Thyroid gland (tissue), 4 donors: ENCODE results near the gene KCNA4. TPM values are rescaled to one million over a fixed set of nuclear protein-coding genes. Genes with fewer than 3 reads are reported as not detected.

Experiments
- DNase-seq, 2 donors: peaks; one replicate each; pipeline ENCODE4 v3.0.0-alpha.2; 2019
- H3K27ac ChIP-seq, 3 donors: fragments of 200-600 bp; sonication (generic); 1 replicate in 2 of 3; 2 replicates in 1 of 3; pipeline ENCODE4 v1.5.1; 2016 to 2019; ENCODE audit warnings: mild to moderate bottlenecking in 1 of 3, moderate library complexity in 1 of 3
- H3K27me3 ChIP-seq: fragments of 200-600 bp; sonication (generic); one replicate; pipeline ENCODE4 v1.5.1; 2019
- H3K36me3 ChIP-seq, 2 donors: fragments of 200-600 bp; sonication (generic); one replicate each; pipeline ENCODE4 v1.5.1; 2016 to 2019
- H3K4me1 ChIP-seq, 2 donors: fragments of 200-600 bp; sonication (generic); one replicate each; pipeline ENCODE4 v1.5.1; 2017 to 2019
- H3K4me3 ChIP-seq, 3 donors: fragments of 200-600 bp; sonication (generic); replicated peaks in 1 of 3; 1 replicate in 2 of 3; 2 replicates in 1 of 3; pipeline ENCODE4 v1.5.1; 2016; ENCODE audit warnings: mild to moderate bottlenecking in 1 of 3
- H3K9me3 ChIP-seq: fragments of 200-600 bp; sonication (generic); one replicate; pipeline ENCODE4 v1.5.1; 2017
- CTCF ChIP-seq, 6 experiments: fragments of 200-600 bp in 3 of 6; fragments of 450-650 bp in 3 of 6; sonication (generic) in 3 of 6; IDR thresholded peaks; one replicate each; pipeline ENCODE4 v1.5.1; 2016 to 2019; ENCODE audit warnings: antibody characterized with exemption in 6 of 6, mild to moderate bottlenecking in 2 of 6, inconsistent platforms in 1 of 6, moderate library complexity in 1 of 6
- POLR2A ChIP-seq, 2 donors: fragments of 450-650 bp; IDR thresholded peaks; one replicate each; pipeline ENCODE4 v1.6.1; 2017; ENCODE audit warnings: antibody characterized with exemption in 2 of 2, mild to moderate bottlenecking in 2 of 2, moderate library complexity in 1 of 2
- WGBS, 2 donors: methylation state at CpG; one replicate each; pipeline ENCODE4 v1.1.5; 2017; 5-methylcytosine and 5-hydroxymethylcytosine counted together
- intact Hi-C: fragments of 100-400 bp; cut with DNase I; formaldehyde crosslinking; loops from one replicate; pipeline ENCODE4 v1.15.1; 2023
- total RNA-seq, 4 donors: library from RNA; depleted of rRNA; stranded (reverse); fragments of >200 nt; gene quantifications; one replicate each; pipeline ENCODE4 v1.2.3, GENCODE V29; 2016

KCNA4 gene
- total RNA-seq, 4 donors from 2014 or later, result 0.20 TPM; not detected in 3

DNA sequence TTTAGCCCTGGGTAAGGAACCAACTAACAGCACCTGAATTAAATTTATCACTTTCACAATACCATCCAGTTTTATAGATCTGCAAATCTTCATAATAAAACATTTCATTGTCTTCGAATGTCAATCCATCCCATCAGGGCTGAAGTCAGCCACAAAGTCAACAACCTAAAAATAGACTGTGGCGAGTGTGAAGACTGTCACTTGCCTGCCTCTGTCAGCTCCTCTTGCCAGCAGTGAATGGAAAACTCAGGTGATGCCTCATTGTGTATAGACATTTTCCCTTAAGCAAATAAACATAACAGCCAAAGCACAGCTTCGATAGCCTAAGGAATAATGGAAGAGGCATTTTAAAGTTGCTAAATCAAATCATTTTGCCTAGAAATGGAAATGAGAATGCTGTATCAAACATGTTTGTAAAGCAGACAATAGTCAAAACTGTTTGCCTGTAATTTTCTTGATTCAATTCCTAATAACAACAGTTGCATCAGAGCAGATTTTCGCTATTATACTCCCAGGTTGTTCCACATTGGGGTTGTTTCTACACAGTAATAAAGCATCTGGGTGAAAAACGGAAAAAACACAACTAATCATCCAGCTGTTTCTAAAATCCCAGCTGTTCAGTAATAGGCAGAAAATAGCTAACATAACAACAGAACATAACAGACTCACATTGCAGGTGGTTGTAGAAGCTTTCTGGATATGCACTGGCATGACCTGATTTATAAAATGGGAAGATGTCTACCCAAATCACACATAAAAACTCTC is 15.7 kb downstream of the KCNA4 start:
- no peak overlapping the region for H3K27ac ChIP-seq
- intact Hi-C loops, result no loop called here
- H3K4me1 ChIP-seq, result no peaks in the 10 kb centered on the region
- H3K4me3 ChIP-seq, result no peak overlapping the region
- TF ChIP-seq POLR2A (IDR thresholded peaks at IDR 0.05) (no peak), CTCF (IDR thresholded peaks at IDR 0.05) (no peak)
- H3K36me3 ChIP-seq, result no peaks in the 10 kb centered on the region
- H3K27me3 ChIP-seq, result no peaks in the 10 kb centered on the region
- 58 to 64% methylated on average over 5 of the region's 5 CpGs for WGBS, 2 donors
- no peak for DNase-seq
- H3K9me3 ChIP-seq, result no peaks in the 10 kb centered on the region

GRCh38 chr11:29996016-29996415 is 20.8 kb downstream of the KCNA4 start:
- no peaks in the 10 kb centered on the region for H3K27me3 ChIP-seq
- intact Hi-C loops, result no loop called here
- no peaks in the 10 kb centered on the region for H3K4me1 ChIP-seq
- no peak for TF ChIP-seq CTCF (IDR thresholded peaks at IDR 0.05)
- TF ChIP-seq POLR2A (IDR thresholded peaks at IDR 0.05), result no peak
- no peak for DNase-seq
- H3K36me3 ChIP-seq, result no peaks in the 10 kb centered on the region
- H3K9me3 ChIP-seq, result no peaks in the 10 kb centered on the region
- 89 to 94% methylated on average over 1 of the region's 1 CpG for WGBS, 2 donors
- no peak overlapping the region for H3K4me3 ChIP-seq
- H3K27ac ChIP-seq, result no peak overlapping the region

- no peaks in the 10 kb centered on the region for H3K27me3 ChIP-seq
- no peaks in the 10 kb centered on the region for H3K36me3 ChIP-seq
- WGBS, 2 donors, result 76% methylated on average over 1 of the region's 1 CpG
- no peaks in the 10 kb centered on the region for H3K9me3 ChIP-seq
- no peak overlapping the region for H3K4me3 ChIP-seq
- H3K27ac ChIP-seq, result no peak overlapping the region
- DNase-seq, result no peak
- intact Hi-C loops, result no loop called here
- no peaks in the 10 kb centered on the region for H3K4me1 ChIP-seq
- TF ChIP-seq CTCF (IDR thresholded peaks at IDR 0.05), result no peak
- no peak for TF ChIP-seq POLR2A (IDR thresholded peaks at IDR 0.05)
Measured at GRCh38 chr11:29989174-29989970, 27.5 kb downstream of the KCNA4 start.

GRCh38 chr11:29985248-29985647 is 31.6 kb downstream of the KCNA4 start:
- no peaks in the 10 kb centered on the region for H3K4me1 ChIP-seq
- no peak overlapping the region for H3K4me3 ChIP-seq
- no peaks in the 10 kb centered on the region for H3K36me3 ChIP-seq
- no peak for DNase-seq
- WGBS, 2 donors, result 75 to 86% methylated on average over 1 of the region's 1 CpG
- no peaks in the 10 kb centered on the region for H3K9me3 ChIP-seq
- H3K27ac ChIP-seq, result no peak overlapping the region
- TF ChIP-seq POLR2A (IDR thresholded peaks at IDR 0.05) (no peak), CTCF (IDR thresholded peaks at IDR 0.05) (no peak)
- H3K27me3 ChIP-seq, result no peaks in the 10 kb centered on the region
- intact Hi-C loops, result no loop called here

GRCh38 chr11:29984544-29984943 is 32.3 kb downstream of the KCNA4 start:
- Histone ChIP-seq H3K4me3 (no peak overlapping the region), H3K4me1 (no peaks in the 10 kb centered on the region), H3K9me3 (no peaks in the 10 kb centered on the region), H3K27ac (no peak overlapping the region), H3K27me3 (no peaks in the 10 kb centered on the region), H3K36me3 (no peaks in the 10 kb centered on the region)
- no peak for DNase-seq
- TF ChIP-seq CTCF (IDR thresholded peaks at IDR 0.05), result no peak
- TF ChIP-seq POLR2A (IDR thresholded peaks at IDR 0.05), result no peak
- 84 to 88% methylated on average over 4 of the region's 4 CpGs for WGBS, 2 donors
- intact Hi-C loops, result no loop called here
